ENCODE measurements around the gene ARSB.
"Not testable (repeated sequence)": the region's sequence is repeated elsewhere in the genome, so short reads cannot be mapped to it uniquely, and the experiment has no call there.

ARSB gene

GRCh38 chr5:78993165-78993564 is 8.1 kb upstream of the ARSB start:
- ATAC-seq, result no peak

GRCh38 chr5:78992146-78992545 is 7.0 kb upstream of the ARSB start:
- no peak for ATAC-seq

- ATAC-seq, result no peak
These were observed 4.0 kb upstream of the ARSB start for GRCh38 chr5:78989080-78989479.

GRCh38 chr5:78985725-78986223 is 664 bp upstream of the ARSB start:
- peak; percentile 82 for ATAC-seq

- ATAC-seq, result peak; percentile 54 to 59
These were observed 533 bp downstream of the ARSB start for GRCh38 chr5:78984439-78985115.

GRCh38 chr5:78983601-78984438 is 1.3 kb downstream of the ARSB start:
- no peak for ATAC-seq

GRCh38 chr5:78983194-78983593 is 1.9 kb downstream of the ARSB start:
- ATAC-seq, result not testable (repeated sequence)

- ATAC-seq, result no peak
These were observed 5.2 kb downstream of the ARSB start for GRCh38 chr5:78979909-78980308.

GRCh38 chr5:78979117-78979742 is 5.9 kb downstream of the ARSB start:
- ATAC-seq, result peak in 1 of 2 donors; percentile 42

- ATAC-seq, result no peak
These were observed 10.1 kb downstream of the ARSB start for GRCh38 chr5:78975035-78975434.

- ATAC-seq, result no peak
These were observed 10.5 kb downstream of the ARSB start for GRCh38 chr5:78974601-78975000.

GRCh38 chr5:78974011-78974410 is 11.1 kb downstream of the ARSB start:
- no peak for ATAC-seq

GRCh38 chr5:78972654-78973428 is 12.3 kb downstream of the ARSB start:
- no peak for ATAC-seq

- no peak for ATAC-seq
These were observed 13.1 kb downstream of the ARSB start for GRCh38 chr5:78971998-78972397.

GRCh38 chr5:78968781-78969180 is 16.3 kb downstream of the ARSB start:
- no peak for ATAC-seq

GRCh38 chr5:78964889-78965288 is 20.2 kb downstream of the ARSB start:
- ATAC-seq, result no peak

GRCh38 chr5:78961743-78962142 is 23.4 kb downstream of the ARSB start:
- no peak for ATAC-seq

- no peak for ATAC-seq
These were observed 25.3 kb downstream of the ARSB start for GRCh38 chr5:78959767-78960166.

- no peak for ATAC-seq
These were observed 26.3 kb downstream of the ARSB start for GRCh38 chr5:78958672-78959445.

- no peak for ATAC-seq
These were observed 28.2 kb downstream of the ARSB start for GRCh38 chr5:78956901-78957300.

- peak in 1 of 2 donors; percentile 30 for ATAC-seq
These were observed 31.9 kb downstream of the ARSB start for GRCh38 chr5:78953092-78953800.
